HG03196 (cell line): ENCODE measurements around the gene GABARAPL2.
"Not testable (repeated sequence)": the region's sequence is repeated elsewhere in the genome, so short reads cannot be mapped to it uniquely, and the experiment has no call there.

Source experiments
- ATAC-seq: cut with Tn5 transposase; IDR thresholded peaks from one replicate; pipeline ENCODE4 v1.9.1; 2021; ENCODE audit not compliant: unreplicated experiment

The GABARAPL2 gene, protein sequence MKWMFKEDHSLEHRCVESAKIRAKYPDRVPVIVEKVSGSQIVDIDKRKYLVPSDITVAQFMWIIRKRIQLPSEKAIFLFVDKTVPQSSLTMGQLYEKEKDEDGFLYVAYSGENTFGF

DNA sequence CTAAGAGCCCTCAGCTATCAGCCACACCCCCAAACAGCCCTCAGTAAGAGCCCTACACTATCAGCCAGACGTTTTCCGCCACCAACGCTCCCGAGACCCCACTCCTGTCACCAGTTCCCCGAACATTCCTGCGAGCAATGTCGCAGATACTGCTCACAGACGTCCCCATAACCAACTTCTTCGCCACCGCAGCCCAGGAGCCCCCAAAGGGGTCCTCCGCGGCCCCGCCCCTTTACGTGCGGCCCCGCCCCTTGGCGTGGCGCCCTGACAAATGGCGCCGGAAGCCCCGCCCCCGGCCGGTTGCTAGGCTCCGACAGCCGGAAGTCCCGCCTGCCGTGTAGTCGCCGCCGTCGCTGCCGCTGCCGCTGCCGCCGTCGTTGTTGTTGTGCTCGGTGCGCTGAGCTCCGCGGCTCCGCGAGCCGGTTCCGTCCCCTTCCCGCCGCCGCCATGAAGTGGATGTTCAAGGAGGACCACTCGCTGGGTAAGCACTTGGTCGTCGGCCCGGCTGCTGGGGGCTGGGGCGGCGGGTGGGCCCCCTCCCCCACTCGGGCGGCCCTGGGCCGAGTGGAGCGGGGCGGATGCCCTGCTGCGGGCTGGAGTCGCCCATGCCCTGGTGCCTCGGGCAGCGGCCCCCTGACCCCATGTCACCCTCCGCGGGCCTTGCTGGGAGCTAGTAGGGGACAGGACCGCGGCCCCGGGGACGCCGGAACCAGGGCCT, at the start of gene GABARAPL2:
TSS of gene GABARAPL2 (plus strand) at position 340 of the 718 bp plus-strand sequence. CDS start at position 448, 108 bp downstream.
- ATAC-seq = peak; percentile 55

DNA sequence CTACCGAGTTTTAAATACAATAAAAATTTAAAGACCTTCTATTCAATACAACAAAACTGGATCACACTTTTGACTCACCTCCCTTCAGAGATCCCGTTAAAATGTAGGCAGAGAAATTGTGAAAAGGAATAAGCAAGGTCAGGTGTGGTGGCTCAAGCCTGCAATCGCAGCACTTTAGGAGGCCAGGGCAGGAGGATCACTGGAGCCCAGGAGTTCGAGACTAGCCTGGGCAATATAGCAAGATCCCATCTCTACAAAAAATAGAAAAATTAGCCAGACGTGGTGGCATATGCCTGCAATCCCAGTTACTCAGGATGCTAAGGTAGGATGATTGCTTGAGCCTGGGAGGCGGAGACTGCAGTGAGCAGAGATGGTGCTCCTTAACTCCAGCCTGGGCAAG, 47.0 kb upstream of the GABARAPL2 start:
- no peak for ATAC-seq

DNA sequence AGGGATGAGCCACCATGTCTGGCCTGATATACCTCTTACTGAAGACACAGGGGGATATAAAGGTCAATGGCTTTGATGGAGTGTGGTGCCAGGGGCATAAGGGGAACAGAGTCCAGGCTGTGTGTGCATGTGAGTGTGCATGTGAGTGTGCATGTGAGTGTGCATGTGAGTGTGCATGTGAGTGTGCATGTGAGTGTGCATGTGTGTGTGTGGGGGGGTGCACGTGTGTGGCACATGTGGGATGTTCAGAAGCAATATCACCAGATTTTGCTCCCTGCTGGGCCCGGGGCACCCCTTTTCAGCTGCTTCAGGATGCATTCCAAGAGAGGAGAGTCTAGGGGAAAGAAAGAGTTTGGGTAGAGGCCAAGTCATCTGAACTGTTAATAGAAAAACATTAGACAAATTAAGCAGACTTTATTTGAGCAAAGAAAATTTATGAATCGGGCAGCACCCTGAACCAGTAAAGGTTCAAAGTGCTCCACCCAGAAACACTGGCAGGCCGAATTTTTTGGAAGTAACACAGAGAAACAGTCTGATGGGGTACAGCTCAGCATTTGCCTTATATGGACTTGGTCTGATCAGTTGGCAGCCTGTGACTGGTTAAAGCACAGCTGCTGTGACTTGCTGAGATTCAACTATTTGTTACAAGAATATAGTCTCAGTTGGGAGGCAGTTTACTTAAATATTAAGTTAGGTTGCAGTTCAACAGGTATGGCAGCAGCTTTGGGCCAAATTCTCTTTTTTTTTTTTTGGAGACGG, 40.0 kb upstream of the GABARAPL2 start:
- ATAC-seq = no peak

DNA sequence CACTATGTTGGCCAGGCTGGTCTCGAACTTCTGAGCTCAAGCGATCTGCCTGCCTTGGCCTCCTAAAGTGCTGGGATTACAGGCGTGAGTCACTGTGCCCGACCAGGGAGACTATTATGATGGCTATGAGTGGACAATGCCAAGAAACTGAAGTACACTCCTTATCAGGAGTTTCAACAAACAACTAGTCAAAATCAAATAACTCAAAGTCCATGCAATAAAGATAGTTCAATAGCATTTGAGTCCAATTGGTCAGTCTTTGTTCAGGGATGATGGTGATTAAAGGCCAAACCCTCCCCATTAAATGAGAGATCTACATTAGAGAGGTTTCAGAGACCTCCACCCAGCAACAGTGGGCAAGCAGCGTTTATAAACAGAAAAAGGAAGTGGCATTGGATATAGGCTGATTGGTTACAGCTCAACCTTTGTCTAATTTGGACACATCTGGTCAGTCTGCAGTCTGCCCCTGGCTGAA, 38.3 kb upstream of the GABARAPL2 start:
- no peak for ATAC-seq

DNA sequence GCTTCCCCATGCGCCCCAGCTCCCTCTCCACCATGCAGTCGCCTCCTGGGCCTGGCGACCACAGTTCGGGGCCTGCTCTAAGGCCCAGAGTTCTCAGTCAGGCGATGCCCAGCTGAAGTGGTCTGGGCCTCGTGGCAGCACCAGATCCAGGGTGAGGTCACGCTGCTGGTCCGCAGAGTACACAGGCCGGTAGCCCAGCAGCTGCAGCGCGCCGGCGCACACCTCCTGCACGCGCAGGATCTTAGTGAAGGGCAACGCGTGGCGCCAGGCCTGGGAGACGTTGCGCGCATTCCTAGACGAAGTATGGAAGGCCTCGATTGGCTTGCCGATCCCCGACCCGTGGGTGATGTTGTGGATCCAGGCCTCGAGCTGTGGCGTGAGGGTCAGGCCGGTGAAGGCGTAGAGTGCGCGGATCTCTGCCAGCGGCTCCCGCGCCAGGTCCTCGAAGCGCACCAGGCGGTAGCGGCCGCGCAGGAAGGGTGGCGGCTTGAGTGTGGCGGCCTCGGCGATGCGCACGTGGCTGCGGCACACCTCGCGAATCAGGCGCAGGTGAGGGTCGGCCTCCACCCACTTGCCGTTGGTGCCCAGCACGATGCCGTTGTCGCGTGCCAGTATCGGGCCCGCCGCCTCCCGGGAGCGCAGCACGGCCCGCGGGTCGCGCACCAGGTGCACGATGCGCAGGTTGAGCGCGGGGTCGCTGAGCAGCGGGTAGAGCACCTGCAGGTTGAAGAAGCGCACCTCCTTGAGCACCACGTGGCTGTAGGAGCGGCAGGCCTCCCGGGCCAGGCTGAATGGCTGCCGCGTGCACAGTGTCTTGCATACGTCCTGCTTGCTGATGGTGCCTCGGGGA, 36.9 kb upstream of the GABARAPL2 start:
- ATAC-seq = no peak

DNA sequence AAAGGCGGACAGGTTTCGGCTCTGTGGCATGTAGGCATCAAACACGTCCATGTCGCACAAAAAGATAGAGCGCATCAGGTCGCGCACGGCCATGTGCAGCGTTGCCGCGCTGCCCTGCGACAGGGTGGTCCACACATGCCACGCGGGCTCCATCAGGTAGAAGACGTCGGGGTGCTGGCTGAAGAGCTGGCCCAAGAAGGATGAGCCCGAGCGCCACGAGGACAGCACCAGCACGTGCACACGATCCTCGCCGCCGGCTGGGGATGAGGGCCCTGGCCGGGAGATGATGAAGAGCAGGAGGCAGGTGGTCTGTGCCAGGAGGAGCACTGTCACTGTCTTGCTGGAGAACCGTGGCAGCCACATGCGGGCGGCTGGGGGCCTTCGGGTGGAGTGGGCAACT, 36.2 kb upstream of the GABARAPL2 start:
- no peak for ATAC-seq

DNA sequence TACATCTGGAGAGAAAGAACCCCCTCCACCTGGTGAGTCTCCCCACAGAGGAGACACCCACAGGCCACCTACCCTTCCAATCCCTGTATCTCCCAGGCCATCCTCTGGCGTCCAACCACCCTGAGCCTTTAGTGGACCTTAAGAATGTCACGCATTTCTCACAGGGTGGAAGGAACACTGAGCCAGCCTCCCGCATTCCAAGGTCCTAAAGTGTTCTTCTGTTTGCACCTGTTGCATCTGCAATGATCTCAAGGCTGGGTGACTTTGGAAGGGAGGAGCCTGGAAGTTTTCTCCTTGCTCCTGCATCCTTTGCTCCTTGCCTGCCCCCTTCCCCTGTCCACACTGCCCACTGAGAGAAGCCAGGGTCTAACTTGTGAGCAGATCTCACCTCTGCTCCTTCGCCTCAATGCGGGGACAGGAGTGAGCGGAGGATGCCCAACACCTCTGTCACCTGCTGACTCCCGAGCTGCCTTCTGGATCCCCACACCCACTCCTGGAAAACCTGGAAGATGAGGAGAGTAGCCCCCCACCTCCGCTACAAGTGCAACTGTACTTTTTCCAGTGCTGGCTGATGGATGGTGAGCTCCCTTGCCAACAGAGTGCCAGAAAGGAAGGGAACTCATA, 33.9 kb upstream of the GABARAPL2 start:
- no peak for ATAC-seq

DNA sequence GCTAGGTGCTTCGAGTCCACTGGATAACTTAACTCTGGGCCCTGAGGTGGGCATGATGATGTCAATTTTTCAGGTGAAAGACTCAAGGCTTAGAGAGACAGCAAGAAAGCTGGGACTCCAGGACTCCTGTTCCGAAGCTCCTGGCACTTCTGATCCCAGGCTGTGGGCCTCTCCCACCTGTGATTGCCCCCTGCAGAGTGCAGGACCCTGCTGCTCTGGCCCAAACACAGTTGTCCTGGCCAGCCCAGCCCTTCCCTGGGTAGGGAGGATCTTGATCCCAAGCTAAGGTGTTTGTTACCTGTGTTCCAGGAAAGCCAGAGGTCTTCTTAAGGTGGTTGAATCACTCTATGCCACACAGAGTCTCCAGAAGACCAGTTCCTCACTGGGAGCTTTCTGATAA, 33.4 kb upstream of the GABARAPL2 start:
- no peak for ATAC-seq

DNA sequence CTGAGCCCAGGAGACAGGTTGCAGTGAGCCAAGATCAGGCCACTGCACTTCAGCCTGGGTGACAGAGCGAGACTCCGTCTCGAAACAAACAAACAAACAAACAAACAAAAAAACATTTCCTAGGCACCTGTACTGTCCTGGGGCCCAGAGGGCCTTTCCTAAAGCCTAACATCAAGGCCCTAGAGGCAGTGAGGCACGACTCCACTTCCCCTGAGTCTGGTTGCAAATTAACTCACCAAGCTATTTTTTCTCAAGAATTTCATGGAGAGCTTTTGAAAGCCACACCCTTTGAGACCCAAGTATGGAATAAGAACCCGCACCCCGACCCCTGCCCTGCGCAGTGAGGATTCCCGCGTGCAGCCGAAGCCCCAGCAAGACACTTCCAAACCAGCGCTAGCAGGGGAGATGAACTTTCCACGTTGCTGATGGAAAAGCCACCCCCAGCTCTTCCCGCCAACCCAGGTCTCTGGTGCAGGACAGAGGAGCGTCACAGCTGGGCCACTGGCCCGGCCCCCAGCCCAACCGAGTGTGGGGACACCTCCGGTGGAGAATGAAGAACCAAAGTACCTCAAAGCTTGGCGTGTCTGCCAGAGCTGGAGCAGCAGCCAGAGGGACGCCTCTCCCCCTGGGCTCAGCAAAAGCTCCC, 31.5 kb upstream of the GABARAPL2 start:
- no peak for ATAC-seq

DNA sequence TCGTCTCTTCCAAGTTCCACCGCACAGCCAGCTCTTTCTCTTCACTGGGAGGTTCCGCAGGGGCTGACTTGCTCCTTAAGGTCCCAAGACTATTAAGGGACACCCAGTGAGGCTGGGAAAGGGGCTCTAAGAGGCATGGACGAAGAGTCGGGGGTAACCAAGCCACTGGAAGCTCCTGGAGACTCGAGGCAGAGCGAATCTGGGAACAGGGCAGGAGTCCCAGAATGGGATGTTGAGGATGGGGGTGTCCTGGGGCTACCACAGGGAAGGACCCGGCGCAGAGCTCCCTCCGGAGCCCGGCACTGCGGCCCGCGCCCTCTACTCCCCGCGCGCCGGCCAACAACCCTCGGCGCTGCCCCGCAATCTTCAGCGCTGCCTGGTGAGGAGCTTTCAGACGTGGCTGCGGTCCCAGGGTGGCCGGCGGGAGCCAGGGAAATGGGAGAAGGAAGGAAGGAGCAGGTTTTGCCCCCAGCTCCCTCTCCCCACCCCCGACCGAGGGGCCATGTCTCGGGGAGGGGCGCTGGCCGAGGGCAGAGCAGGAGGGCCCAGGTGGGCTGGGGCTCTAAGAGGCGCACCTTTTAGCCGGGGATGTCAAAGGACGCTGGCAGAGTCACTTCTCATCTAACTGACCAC, 30.9 kb upstream of the GABARAPL2 start:
- ATAC-seq = no peak

DNA sequence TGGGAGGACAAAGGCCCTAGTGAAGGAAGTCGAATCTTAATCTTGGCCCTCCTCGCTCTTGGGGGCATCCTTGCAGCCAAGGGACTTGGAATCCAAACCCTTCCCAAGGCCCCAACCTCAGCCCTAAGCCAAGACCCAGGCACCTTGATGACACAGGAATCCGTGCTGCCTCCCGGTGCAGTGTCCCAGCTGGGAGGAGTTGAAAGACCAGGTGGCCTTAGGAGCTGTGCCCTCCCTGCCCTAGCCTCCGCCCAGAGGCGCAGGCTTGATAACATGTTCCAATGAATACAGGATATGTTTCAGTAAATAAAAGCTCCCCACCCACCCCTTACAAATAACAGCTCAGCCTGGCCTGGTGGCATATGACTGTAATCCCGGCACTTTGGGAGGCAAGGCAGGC, 30.3 kb upstream of the GABARAPL2 start, which contains the start of gene CHST5:
TSS of gene CHST5 (minus strand) at position 208 of the 400 bp plus-strand sequence. CDS start 5,724 bp downstream, outside the sequence.
- ATAC-seq = no peak

DNA sequence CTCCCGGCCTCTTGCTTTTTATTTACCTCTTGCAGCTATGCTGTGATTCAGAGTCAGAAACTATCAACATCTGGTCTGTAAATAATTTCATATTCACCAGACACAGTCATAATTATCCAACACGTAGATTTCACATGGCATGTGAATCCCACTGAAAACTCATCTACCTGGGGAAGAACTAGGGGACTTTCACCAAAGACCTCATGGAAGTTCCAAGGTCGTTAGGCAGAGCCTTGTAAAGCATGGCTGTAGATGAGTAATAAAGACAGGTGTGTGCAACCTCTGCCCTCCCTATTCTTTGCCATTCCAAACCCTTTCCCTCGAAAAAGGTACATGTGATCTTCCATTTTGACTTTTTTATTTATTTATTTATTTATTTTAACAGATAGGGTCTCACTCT, 28.4 kb upstream of the GABARAPL2 start:
- ATAC-seq = no peak

DNA sequence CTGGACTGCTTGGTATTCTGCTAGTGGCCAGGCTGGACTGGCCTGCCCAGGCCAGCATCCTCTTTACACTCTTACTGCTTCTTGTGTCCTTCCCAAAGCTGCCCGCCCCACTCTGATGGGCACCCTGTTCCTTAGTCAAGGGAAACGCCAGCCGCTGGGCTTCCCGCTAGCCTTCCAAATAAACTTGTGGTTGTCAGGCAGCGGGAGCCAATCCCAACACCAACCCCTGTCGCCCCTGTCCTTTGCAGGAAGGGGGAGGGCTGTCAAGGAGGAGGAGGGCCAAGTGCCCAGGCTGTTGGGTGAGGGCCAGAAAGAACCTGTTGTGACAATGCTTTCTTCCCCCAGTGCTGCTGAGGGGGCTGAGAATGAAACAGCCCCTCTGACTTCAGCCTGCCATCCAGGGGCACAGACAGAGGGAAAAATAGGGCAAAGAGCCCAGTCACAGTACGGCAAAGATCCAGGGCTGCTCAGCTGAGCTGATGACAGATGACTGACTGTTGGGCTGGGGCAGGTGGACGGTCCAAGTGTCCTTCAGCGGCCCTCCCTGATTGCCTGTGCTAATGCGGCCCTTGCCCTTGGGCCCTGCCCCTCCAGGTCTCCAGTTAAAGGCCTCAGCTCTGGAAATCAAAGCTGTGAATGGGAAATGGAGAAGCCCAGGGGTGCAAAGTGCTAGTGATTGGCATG, 27.2 kb upstream of the GABARAPL2 start:
- ATAC-seq = not testable (repeated sequence)

DNA sequence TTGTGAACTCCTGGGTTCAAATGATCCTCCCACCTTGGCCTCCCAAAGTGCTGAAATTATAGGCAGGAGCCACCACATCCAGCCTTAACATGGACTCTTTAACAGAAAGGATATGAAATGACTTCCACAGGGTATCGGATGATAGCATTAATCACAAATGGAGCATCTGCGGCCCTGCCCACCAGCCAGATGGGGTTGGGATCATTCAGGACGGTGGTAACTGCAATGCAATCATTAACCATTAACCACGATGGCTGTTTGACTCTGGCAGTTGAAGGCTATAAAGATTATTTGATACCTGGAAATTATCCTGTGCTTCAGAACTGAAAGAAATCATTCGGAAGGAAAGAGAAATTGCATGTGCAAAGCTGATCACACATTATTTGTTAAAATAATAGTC, 24.9 kb upstream of the GABARAPL2 start:
- ATAC-seq = no peak

DNA sequence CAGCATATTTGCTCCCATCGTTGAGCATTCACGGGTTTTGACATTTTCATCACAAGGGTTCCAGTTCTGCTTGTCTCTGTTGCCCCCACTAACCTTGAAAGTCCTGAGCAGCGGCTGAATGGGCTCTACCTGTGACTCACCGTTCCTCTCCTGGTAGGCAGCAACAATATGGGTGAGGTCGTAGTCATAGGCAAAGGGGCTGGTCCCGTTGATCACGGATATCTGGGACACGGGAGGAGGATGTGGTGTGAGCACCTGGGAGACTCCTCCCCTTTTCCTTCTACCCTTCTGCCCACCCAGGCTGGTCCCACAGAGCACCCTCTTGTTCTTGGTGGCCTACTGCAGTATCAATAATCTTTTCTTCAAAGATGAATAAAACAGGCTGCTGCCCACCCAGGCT, 23.7 kb upstream of the GABARAPL2 start:
- ATAC-seq = not testable (repeated sequence)

DNA sequence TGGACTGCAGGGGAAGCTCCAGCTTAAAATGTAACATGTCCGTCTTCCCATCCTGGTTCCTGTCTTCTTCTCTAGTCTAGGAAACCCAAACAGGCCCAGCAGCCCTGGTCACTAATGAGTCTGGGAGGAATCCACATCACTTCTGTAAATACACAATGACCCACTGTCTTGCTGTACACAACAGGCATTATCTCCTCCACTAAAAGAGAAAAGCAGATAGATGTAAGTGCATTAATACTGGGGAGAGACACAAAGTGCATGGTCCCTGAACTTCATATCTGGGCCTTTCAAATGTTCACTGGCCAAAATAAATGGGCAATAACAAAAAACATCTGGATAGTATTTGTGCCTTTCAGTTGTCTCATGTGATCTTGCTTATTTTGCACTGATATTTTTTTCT, 20.3 kb upstream of the GABARAPL2 start:
- ATAC-seq = not testable (repeated sequence)

DNA sequence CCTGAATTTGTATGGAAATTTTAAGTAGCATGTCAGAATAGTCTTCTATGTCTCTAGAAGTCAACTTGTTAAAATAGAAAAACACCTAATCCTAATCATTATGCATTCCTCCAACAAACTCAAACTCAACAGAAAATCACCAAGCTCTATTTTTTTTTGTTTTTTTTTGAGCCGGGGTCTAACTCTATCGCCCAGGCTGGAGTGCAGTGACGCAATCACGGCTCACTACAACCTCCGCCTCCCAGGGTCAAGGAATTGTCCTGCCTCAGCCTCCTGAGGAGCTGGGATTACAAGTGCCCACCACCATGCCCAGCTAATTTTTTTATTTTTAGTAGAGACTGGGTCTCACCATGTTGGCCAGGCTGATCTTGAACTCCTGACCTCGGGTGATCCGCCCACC, 19.9 kb upstream of the GABARAPL2 start:
- ATAC-seq = no peak

DNA sequence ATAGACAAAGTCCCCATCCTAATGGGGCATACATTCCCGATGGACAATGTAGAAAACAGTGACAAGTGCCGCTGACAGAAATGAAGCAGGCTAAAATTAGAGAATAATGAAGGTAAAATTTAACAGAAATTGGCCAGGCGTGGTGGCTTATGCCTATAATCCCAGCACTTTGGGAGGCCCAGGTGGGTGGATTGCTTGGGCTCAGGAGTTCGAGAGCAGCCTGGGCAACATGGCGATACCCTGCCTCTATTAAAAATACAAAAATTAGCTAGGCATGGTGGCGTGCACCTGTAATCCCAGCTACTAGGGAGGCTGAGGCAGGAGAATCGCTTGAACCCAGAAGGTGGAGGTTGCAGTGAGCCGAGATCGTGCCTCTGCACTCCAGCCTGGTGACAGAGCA, 17.7 kb upstream of the GABARAPL2 start:
- ATAC-seq = not testable (repeated sequence)

DNA sequence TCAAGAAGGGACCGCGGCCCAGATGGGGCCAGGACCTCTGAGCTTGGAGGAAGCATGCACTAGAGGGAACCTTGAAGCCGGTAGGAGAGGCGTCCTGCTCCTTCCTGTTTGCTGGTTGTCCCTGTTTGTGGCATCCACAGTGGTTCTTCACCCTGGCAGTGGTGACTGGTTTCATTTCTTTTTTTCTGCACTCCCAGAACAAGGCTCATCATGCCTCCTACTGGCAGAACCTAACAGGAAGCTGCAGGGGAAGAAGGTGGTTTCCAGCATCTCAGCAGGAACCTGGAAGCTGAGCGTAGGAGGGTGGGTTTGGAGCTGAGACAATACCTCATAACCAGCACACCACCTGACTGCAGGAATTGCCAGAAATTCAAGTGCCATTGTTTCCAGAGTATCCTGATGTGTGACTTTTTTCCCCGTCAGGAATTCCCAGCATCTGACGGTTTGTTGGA, 15.9 kb upstream of the GABARAPL2 start:
- peak; percentile 81 for ATAC-seq
